ENCODE measurements around the gene HECTD2. TPM values are rescaled to one million over a fixed set of nuclear protein-coding genes. Genes with fewer than 3 reads are reported as not detected.

HECTD2 gene
- total RNA-seq, 1 experiment from 2014 or later, result 2.0 TPM

GRCh38 chr10:91406322-91406721 lies 3.8 kb upstream of the HECTD2 start:
- no peaks in the 10 kb centered on the region for H3K4me1 Mint-ChIP-seq (ENCODE audit: low read depth, unreplicated experiment)
- no peak for DNase-seq
- CTCF ChIA-PET, result no interaction called here

GRCh38 chr10:91409069-91409868 lies 875 bp upstream of the HECTD2 start:
- BruUV-seq (replicated peaks), result TSS peak; percentile 73

More at GRCh38 chr10:91406322-91406721, 3.8 kb upstream of the HECTD2 start:
- Histone ChIP-seq H3K9me3 (no peaks in the 10 kb centered on the region), H3K27me3 (replicated peaks; ENCODE audit: control insufficient read depth, insufficient read depth, low read length) (no peaks in the 10 kb centered on the region), H3K36me3 (ENCODE audit: control insufficient read depth, insufficient read depth, low read length) (no peaks in the 10 kb centered on the region), H3K4me1 (no peaks in the 10 kb centered on the region), H3K4me3 (ENCODE audit: low read depth, low read length) (no peak overlapping the region)
- BruUV-seq (replicated peaks), result no TSS peak
- H3K27ac Mint-ChIP-seq (ENCODE audit: unreplicated experiment), result no peak overlapping the region
- no peak for TF ChIP-seq CTCF (IDR thresholded peaks at IDR 0.05; ENCODE audit: insufficient read depth in 1 of 2, low read depth in 1 of 2, low read length in 1 of 2, severe bottlenecking in 1 of 2, unreplicated experiment in 1 of 2)
- POLR2A ChIA-PET, result no interaction called here
- intact Hi-C loops (cut with micrococcal nuclease; ENCODE audit: unreplicated experiment), result loop anchor here (5.0 to 10.0 kb wide), 2 partner anchors 109 to 338 kb away; no protein-coding TSS in a partner anchor
- no peaks in the 10 kb centered on the region for H3K9me3 Mint-ChIP-seq (ENCODE audit: unreplicated experiment)
- H3K36me3 Mint-ChIP-seq (ENCODE audit: insufficient read depth, unreplicated experiment), result no peaks in the 10 kb centered on the region
- H3K27me3 Mint-ChIP-seq (ENCODE audit: insufficient read depth, unreplicated experiment), result peaks cover 14% of the 10 kb centered on the region
- no peak overlapping the region for H3K4me3 Mint-ChIP-seq (ENCODE audit: unreplicated experiment)

More at GRCh38 chr10:91409069-91409868, 875 bp upstream of the HECTD2 start:
- ChIA-PET CTCF (no interaction called here), POLR2A (no interaction called here)
- Histone ChIP-seq H3K27me3 (replicated peaks; ENCODE audit: control insufficient read depth, insufficient read depth, low read length) (no peaks in the 10 kb centered on the region), H3K4me1 (no peaks in the 10 kb centered on the region), H3K4me3 (ENCODE audit: low read depth, low read length) (peak overlapping the region; percentile 98), H3K9me3 (no peaks in the 10 kb centered on the region), H3K36me3 (ENCODE audit: control insufficient read depth, insufficient read depth, low read length) (no peaks in the 10 kb centered on the region)
- H3K4me1 Mint-ChIP-seq (ENCODE audit: low read depth, unreplicated experiment), result no peaks in the 10 kb centered on the region
- intact Hi-C loops (cut with micrococcal nuclease; ENCODE audit: unreplicated experiment), result loop anchor here (1.0 to 10.0 kb wide), 3 partner anchors 20 to 336 kb away; no protein-coding TSS in a partner anchor
- H3K4me3 Mint-ChIP-seq (ENCODE audit: unreplicated experiment), result peak overlapping the region; percentile 86
- peak overlapping the region; percentile 93 for H3K27ac Mint-ChIP-seq (ENCODE audit: unreplicated experiment)
- H3K9me3 Mint-ChIP-seq (ENCODE audit: unreplicated experiment), result no peaks in the 10 kb centered on the region
- DNase-seq, result peak; percentile 59 to 62
- H3K36me3 Mint-ChIP-seq (ENCODE audit: insufficient read depth, unreplicated experiment), result no peaks in the 10 kb centered on the region
- TF ChIP-seq CTCF (IDR thresholded peaks at IDR 0.05; ENCODE audit: insufficient read depth in 1 of 2, low read depth in 1 of 2, low read length in 1 of 2, severe bottlenecking in 1 of 2, unreplicated experiment in 1 of 2), result no peak
- H3K27me3 Mint-ChIP-seq (ENCODE audit: insufficient read depth, unreplicated experiment), result peaks cover 14% of the 10 kb centered on the region

Measured in Caco-2 (cell line).